ENCODE results near the gene JMJD4.

GRCh38 chr1:227767401-227768124 lies 32.5 kb upstream of the JMJD4 start:
- TF ChIP-seq CTCF (IDR thresholded peaks at IDR 0.05; ENCODE audit: borderline replicate concordance, extremely low read depth, low read length, poor library complexity, severe bottlenecking) (no peak), EZH2 (IDR thresholded peaks at IDR 0.05; ENCODE audit: borderline replicate concordance, low read depth, low read length, severe bottlenecking) (no peak)

All from DND-41 (cell line).